GM18868 (cell line): ENCODE data around the gene CIT.
"Not testable (repeated sequence)": the region's sequence is repeated elsewhere in the genome, so short reads cannot be mapped to it uniquely, and the experiment has no call there.

Experiments
- ATAC-seq: cut with Tn5 transposase; IDR thresholded peaks from one replicate; pipeline ENCODE4 v1.9.1; 2021; ENCODE audit warnings: mild to moderate bottlenecking, moderate library complexity; ENCODE audit not compliant: unreplicated experiment

Gene CIT

GRCh38 chr12:119660076-119660475, 217.0 kb downstream of the CIT start:
- ATAC-seq = no peak

- ATAC-seq = no peak
Observed at GRCh38 chr12:119659289-119659897, 217.7 kb downstream of the CIT start.

- not testable (repeated sequence) for ATAC-seq
Observed at GRCh38 chr12:119658166-119658565, 219.0 kb downstream of the CIT start.

GRCh38 chr12:119657001-119657400, 220.1 kb downstream of the CIT start:
- not testable (repeated sequence) for ATAC-seq

GRCh38 chr12:119652665-119653064, 224.5 kb downstream of the CIT start:
- no peak for ATAC-seq

GRCh38 chr12:119649202-119649808, 227.8 kb downstream of the CIT start:
- ATAC-seq = no peak

- no peak for ATAC-seq
Observed at GRCh38 chr12:119645535-119646059, 231.5 kb downstream of the CIT start.

GRCh38 chr12:119644930-119645329, 232.2 kb downstream of the CIT start:
- no peak for ATAC-seq

GRCh38 chr12:119642986-119643385, 234.1 kb downstream of the CIT start:
- ATAC-seq = no peak
